Hematopoietic multipotent progenitor cell (in vitro differentiated cells): ENCODE measurements around the gene NPBWR2. TPM values are rescaled to one million over a fixed set of nuclear protein-coding genes. Genes with fewer than 3 reads are reported as not detected.
"Not testable (repeated sequence)": the region's sequence is repeated elsewhere in the genome, so short reads cannot be mapped to it uniquely, and the experiment has no call there.

ENCODE experiments used
- DNase-seq, 3 donors: peaks; one replicate each; pipeline ENCODE4 v3.0.0-alpha.2; 2011 to 2015; ENCODE audit warnings: low read depth in 2 of 3, low spot score in 2 of 3
- total RNA-seq: library from RNA; depleted of rRNA; stranded (reverse); fragments of >200 nt; gene quantifications from one replicate; pipeline ENCODE4 v1.2.3, GENCODE V29; 2012

NPBWR2 gene
- total RNA-seq, 1 donor = 0.27 TPM

- DNase-seq = no peak
Observed at GRCh38 chr20:64144144-64144912, 37.0 kb upstream of the NPBWR2 start.

- no peak for DNase-seq
Observed at GRCh38 chr20:64143018-64143801, 35.8 kb upstream of the NPBWR2 start.

- no peak for DNase-seq
Observed at GRCh38 chr20:64142590-64142989, 35.2 kb upstream of the NPBWR2 start.

GRCh38 chr20:64140956-64141355, 33.6 kb upstream of the NPBWR2 start:
- no peak for DNase-seq

- no peak for DNase-seq
Observed at GRCh38 chr20:64140061-64140931, 32.9 kb upstream of the NPBWR2 start.

- no peak for DNase-seq
Observed at GRCh38 chr20:64139199-64140060, 32.1 kb upstream of the NPBWR2 start.

GRCh38 chr20:64138276-64138815, 31.0 kb upstream of the NPBWR2 start:
- DNase-seq = no peak

GRCh38 chr20:64137598-64138031, 30.2 kb upstream of the NPBWR2 start:
- no peak for DNase-seq

GRCh38 chr20:64136004-64136710, 28.8 kb upstream of the NPBWR2 start:
- DNase-seq = no peak

GRCh38 chr20:64134744-64135143, 27.4 kb upstream of the NPBWR2 start:
- not testable (repeated sequence) for DNase-seq

- DNase-seq = peak in 1 of 3 donors; percentile 10
Observed at GRCh38 chr20:64133951-64134407, 26.6 kb upstream of the NPBWR2 start.

- peak in 1 of 3 donors; percentile 27 for DNase-seq
Observed at GRCh38 chr20:64131406-64131805, 24.0 kb upstream of the NPBWR2 start.

- no peak for DNase-seq
Observed at GRCh38 chr20:64130876-64131275, 23.5 kb upstream of the NPBWR2 start.

- no peak for DNase-seq
Observed at GRCh38 chr20:64130271-64130670, 22.9 kb upstream of the NPBWR2 start.

- DNase-seq = no peak
Observed at GRCh38 chr20:64129146-64129782, 21.9 kb upstream of the NPBWR2 start.

GRCh38 chr20:64123517-64123916, 16.2 kb upstream of the NPBWR2 start:
- not testable (repeated sequence) for DNase-seq

GRCh38 chr20:64122927-64123326, 15.6 kb upstream of the NPBWR2 start:
- not testable (repeated sequence) for DNase-seq

- no peak for DNase-seq
Observed at GRCh38 chr20:64121586-64121985, 14.2 kb upstream of the NPBWR2 start.
